Stimulated activated CD4-positive, alpha-beta T cell treated with anti-CD3 and anti-CD28 coated beads, Interleukin-1b, Interleukin-23, amount 100 ng/mL, for 24 hours (primary cell): ENCODE data around the gene BBS12.

Source experiments
- DNase-seq, 4 experiments: peaks; one replicate each; pipeline ENCODE4 v3.0.0-alpha.2; 2020; ENCODE audit warnings: low read depth in 4 of 4, low spot score in 1 of 4

BBS12 gene

DNA sequence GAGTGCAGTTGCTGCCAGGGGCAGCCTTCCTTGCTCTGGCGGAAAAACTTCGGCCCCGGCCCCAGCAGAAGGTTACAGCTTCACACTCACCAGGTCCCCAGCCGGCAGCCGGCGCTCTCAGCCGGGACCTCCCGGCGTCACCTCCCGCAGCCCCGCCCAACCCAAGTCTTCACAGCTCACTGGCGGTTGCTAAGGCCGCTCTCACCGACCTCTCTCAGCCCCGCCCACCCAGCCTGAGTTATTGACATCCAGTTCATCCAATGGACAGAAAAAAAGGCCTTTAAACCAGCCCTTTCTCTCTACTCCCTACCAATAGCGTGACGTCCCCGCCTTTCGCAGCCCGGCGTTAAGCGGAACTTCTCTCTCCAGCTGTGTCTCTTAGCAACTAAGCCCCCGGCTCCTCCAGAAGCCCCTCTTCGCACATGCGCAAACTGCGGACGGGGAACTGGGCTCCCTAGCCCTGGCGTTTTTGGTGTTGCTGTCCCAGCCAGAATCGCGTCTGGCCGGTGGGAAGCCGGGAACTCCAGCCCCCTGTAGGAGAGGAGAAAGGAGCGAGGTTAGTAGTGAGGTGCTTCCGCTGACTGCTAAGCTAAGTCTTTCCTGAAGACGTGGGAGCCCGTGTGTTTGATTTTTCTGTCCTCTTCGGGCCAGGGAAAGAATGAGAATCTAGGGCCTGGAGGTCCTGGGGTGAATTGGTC, at the start of gene BBS12:
Gene BBS12, plus strand, starts transcription at position 376 of the 698 bp plus-strand sequence. CDS start 9,189 bp downstream, outside the sequence.
- peak; percentile 96 to 99 (median 98) for DNase-seq

DNA sequence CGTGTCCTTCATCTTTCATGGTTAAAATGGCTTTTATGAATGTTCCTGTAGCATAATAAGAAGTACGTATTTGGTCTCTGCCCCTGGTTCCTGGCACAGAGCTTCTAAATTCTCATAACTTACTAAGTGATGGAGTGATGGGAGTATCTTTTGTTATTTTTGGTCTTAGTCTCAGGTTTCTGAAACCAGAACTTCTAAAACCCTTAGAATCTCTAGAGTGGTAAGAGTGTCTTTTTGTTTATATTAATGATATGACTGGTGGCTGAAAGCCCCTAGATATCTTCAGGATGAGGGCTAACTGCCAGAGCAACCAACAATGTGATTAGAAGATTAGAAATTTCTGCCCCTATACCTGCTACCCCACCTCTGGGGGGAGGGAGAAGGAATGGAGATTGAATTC, 45.8 kb upstream of the BBS12 start:
- DNase-seq = no peak

DNA sequence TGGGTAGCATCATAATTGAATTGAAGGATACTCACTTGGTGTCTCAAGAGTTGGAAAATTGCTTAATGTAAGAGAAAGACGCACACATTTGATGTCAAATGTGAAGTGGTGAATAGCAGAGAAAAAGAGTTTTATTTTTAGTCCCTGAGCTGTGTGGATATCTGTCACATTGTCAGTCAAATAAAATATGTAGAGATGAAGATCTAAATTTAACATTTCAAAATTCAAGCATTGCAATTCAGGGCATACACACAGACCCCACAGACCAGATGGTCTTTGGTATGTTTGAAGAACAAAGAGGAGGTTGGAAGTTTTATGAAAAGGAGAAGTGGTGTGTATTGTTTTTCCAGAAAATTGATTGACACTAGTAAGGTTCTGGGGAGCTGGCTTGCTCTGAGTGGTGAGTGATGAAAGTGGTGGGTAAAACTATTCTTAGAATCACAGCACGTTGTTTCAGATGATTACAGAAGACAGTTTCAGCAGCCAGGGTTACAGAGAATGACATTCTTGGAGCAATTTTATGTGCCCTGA, 44.9 kb upstream of the BBS12 start:
- DNase-seq = no peak

DNA sequence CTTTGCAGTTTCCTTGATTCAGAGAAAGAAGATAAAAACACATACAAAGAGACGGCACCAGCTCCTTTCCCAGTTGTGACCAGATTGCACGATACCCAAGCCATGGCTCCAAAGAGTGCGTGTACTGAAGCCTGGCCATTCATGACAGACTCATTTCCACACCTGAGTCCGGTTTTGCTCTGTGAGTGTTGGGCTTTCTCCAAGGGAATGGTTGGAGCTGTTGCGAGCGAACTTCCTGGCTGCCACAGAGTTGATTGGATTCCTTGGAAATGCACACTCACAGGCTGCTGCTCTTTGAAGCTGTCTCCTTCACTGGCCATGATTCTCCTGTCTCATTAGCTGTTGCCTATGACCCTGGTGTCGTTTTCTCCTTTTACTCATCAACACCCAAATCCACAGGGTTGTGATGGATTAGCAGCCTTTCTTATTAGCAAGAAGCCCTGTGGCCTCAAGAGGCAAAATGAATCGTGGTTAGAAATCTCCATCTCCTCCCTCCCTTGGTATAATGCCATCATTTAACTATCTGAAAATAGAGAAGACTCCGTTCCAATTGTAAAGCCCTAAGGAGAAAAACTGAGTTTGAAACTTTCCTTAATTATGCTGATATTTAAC, 43.9 kb upstream of the BBS12 start:
- no peak for DNase-seq

DNA sequence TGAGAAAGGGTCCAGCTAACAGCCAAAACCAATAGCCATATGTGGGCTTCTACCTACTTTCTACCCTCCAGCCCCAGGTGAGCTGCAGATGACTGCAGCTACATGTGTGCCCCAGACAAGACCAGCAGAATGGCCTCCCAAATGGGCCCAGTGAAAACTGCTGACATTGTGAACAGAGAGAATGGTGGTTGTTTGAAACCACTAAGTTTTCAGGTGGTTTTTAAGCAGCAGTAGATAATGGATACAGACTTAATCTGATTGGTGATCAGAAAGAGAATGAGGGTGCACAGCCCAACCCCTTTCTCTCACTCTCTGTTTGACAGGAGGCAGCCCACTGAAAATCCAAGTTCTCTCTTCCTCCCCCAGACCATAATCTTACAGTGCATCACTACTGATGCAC, 42.5 kb upstream of the BBS12 start:
- DNase-seq = no peak

DNA sequence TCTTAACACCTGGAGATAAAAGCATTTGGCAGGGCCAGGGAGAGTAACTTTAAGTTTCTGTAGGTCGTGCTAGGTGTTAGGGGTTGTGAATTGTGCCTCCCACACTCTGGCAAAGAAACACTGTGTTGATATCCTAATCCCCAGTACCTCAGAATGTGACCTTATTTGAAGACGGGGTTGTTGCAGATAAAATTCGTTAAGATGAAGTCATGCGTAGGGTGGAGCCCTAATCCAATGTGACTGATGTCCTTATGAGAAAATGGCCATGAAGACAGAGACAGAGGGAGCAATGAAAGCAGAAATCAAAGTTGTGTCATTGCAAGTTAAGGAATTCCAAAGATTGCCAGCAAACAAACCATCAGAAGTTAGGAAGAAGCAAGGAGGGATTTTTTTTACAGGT, 40.5 kb upstream of the BBS12 start:
- no peak for DNase-seq

DNA sequence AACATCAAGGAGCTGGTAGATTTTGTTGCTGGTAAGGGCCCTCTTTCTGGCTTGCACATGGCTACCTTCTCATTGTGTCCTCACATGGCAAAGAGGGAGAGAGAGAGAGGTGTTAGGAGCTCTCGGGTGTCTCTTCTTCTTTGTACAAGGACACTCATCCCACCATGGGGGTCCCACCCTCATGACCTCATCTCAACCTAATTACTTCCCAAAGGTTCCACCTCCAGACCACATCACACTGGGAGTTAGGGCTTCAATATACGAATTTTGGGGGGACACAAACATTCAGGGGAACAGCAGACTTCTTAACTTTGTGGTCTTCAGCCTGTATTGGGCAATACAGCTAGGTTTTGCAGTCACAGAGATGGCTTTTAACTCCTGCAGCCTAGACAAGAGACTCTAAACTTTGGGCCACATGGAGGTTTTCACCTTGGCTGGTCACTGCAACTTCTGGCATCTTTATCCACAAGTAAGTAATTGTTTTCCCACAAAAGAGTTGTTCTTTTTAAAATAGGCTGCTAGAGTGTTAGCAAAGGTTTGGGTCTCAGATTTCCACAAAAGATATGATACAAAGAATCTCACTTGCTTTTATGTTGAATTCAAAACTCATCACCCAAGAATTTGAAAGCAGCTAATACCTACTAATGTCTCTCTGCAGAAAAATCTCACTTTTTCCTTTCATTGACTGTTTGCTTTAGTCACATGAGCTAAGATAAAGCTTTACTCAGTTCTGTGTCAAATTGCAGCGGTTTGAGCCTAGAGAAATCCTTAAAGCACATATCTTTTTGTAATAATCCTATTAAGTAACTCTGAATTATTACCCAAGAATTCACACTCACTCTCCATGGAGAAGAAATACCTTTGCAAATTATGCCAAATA, 39.6 kb upstream of the BBS12 start:
- DNase-seq = no peak

DNA sequence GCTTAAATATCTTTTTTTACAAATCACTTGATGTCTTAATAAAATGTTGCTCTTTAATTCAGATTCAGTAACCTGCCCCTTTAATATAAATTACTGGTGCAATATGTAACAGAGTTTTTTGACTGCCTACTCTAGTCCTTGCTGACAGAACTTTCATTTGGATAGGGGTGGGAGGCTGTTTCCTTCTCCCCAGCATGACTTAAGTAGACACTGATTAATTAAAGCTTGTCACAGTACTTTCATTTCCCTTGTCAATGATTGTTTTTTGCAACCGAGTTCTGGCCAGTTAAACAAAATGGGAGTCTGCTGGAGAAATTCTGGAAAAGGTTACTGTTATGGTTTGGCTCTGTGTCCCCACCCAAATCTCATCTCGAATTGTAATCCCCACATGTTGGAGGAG, 37.3 kb upstream of the BBS12 start:
- no peak for DNase-seq

DNA sequence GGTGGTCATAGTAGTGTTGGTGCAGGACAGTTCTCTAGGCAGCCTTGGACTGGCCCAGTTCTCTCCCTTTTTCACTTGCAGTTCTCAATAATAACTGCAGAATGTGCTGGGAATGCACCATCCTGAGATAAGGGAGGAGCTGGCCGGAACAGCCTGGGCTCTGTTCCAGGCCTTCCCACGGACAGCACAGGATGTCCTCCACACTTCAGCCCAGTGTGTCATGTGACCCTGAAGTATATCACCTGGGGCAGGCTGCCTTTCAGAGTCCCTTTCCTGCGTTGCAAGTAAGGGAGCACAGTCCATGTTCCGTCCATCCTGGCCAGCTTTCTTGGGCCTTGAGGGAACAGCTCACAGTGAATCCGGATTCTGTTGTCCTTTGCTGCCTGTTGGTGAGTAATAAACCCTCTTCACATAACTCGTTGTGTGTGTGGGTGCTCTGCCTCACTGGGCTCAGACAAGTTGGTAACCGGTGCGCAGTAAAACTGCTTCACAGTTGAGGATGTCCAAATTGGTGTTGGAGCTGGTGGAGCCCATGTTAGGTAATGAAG, 32.3 kb upstream of the BBS12 start:
- no peak for DNase-seq

DNA sequence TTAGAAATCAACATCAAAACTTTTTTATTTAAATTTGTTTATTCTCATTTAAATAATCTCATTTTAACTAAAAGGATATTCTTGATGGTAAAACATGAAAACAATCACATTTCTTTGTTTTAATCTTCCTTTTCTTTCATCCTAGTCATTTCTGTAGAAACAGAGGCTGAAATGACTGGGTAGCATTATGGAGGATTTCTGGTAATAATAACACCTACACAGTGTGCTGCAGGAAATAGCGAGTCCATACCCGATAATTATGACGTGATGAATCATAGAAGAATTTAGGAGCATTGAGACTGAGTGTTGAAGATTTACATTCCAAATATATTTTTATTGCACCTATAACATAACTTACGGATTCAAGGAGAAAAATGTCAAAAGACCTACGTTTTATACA, 31.4 kb upstream of the BBS12 start:
- no peak for DNase-seq

DNA sequence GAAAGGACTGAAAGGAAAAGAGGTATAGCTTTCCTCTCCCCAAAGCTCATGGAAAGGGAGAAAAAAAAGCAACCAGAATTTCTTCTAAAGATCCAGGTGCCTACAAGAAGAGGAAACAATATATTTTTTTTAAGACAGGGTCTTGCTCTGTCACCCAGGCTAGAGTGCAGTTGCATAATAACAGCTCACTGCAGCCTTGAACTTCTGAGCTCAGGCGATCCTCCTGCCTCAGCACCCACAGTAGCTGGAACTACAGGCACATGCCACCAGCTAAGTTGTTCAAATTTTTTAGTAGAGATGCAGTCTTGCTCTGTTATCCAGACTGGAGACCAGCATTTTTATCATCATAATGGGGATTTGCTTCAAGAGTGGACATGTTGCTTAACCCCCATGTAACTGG, 30.5 kb upstream of the BBS12 start:
- DNase-seq = no peak

DNA sequence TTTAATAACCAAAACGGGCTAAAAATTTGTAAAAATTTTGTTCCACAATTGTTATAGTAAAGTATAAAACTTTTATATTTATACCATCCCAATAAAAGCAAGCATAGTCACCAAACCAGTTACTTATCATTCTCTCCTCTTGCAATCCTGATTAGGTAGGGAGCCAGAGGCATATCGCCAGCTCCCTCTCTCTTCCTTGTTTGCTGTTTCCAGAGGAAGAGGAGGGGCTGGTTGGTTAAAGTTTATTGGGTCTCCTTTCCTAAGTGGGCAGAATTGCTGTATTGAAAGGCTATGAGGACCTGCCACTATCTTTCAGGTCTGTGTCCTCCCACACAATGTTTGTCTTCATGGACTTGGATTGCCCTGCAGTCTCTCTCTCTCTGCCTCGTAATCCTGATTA, 29.6 kb upstream of the BBS12 start:
- no peak for DNase-seq

DNA sequence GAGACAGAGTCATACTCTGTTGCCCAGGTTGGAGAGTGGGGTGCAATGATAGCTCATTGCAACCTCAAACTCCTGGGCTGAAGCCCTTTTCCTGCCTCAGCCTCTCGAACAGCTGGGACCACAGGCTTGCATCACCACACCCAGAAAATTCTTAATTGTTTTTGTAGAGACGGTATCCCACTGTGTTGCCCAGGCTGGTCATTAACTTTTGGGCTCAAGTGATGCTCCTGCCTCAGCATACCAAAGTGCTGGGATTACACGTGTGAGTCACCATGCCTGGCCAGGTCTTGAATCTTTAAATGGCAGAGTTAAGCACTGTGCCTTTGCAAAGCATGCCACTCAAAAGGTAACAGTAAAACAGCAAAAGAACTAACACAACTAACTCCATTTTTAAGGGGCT, 28.6 kb upstream of the BBS12 start:
- DNase-seq = no peak

DNA sequence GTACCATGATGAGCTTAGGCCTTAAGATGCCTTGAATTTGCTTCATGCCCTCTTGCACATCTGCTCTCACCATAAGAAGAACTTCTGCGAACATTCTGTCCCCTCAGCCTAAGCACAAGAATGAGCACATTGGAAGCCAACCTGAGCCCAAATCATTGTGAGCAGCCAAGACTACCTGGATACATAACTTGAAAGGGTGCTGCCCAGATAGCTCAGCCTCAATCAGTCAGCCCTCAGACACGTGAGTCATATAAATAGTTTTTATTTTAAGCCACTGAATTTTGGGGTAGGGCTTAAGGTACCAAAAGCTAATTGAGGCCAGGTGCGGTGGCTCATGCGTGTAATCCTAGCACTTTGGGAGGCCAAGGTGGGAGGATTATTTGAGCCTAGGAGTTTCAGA, 27.5 kb upstream of the BBS12 start:
- DNase-seq = no peak

DNA sequence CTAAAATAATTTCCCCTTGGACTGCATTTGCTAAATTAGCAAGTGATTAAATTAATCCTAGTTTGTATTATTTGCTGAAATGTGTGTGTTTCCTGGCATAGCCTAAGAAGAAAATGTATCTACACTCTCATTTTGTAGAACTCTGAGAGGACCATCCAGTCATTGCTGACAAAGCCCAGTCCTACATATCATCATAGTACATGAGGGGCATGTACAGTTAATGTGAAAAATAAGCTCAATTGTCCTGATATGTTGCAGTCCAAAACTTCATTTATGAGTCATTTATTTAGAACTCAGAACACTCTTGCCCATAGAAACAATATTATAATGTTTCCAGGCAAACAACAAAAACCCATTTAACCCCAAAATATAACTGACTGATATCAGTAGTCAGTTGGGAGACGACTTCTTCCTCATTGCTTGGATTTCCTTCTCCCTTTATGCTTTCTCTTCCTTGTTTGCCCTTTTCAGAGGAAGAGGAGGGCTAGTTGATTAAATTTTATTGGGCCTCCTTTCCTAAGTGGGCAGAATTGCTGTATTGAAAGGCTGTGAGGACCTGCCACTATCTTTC, 26.9 kb upstream of the BBS12 start:
- DNase-seq = no peak

DNA sequence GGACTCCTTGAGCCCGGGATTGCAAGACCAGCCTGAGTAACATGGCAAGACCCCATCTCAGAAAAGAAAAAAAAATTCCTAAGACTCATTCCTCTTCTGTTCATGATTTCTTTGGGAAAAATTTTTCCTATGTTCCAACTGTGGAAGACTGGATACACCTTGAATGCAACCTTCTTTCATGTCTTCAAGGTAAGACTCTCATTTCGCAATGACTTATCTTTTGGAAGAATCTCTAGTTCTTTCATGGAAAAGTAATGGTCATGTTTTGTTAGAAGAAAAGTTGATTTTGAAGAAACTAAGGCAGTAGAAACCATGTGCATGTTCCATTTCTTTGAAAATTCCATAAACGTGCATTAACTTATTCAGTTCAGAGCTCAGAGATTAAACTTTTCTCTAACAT, 26.0 kb upstream of the BBS12 start:
- no peak for DNase-seq

DNA sequence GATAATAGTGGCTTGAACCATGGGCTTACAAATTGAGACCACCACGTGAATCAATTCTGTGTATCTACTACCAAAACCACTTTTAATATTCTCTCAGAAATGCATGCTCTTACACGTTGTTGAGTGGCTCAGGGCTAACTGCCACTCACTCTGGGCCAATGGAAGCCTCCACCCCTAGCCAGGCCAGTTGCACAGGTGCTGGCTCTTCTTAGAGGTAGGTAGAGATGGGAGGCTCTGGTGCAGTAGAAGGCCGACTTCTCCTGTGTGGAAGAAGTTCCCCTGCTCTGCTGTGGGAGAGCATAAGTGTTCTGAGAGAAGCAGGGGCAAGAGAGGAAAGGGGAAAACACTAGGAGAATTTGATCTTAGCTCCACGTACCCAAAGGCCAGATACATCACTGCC, 25.0 kb upstream of the BBS12 start:
- DNase-seq = no peak

DNA sequence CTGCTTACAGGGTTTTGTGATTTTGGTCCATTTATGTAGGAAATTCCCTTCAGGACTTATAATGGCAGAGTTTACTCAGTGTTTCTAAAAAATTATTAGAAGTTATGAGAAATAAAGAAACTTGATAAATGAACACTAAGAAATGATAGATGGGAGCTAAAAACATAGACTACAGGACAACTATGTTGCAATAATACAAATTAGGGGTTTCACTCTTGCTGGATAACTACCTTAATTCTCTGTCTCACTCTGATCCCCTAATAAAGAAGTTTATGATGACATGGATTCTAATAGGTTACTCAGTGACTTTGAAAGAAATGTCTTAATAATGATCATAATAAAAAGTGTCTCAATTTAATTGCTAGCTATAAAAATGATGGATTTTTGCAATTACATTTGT, 23.3 kb upstream of the BBS12 start:
- no peak for DNase-seq

DNA sequence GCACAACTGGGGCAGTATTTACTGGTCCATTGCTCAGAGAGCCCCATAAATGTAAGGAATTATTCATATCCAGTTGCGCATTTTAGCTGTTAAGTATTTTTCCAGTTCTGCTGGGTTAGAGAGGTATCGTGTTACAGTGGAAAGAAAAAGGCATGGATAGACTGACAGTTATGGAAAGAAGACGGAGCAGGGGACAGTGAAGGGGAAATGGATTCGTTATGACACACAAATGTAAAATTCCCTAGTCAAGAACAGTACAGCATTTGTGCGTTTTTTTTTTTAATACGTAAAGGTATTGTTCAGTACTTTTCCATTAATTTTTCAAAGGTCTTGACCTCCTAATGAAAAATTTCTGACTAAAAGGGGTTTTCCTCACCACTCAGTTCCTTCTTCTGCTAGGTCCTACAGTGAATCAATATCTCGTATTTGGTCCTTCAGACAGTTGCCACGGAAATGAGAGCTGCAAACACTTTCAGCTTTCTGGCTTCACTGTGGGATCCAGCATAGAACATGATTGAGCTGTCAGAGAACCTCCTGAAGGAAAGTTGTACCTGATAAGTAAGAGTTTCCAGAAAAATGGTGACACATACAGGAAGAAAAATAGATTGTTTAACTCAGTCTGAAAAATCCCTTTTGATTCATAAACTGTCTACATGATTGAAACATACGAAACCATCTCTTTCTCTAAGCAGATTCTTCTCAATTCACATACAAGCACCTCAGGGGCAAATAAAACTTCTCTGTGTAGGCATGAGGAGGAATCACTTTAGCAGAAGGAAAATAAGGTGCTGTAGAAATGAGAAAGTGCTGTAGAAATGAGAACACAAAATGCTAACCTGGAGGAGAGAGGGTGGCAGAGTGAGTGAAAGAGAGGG, 21.8 kb upstream of the BBS12 start:
- DNase-seq = no peak

DNA sequence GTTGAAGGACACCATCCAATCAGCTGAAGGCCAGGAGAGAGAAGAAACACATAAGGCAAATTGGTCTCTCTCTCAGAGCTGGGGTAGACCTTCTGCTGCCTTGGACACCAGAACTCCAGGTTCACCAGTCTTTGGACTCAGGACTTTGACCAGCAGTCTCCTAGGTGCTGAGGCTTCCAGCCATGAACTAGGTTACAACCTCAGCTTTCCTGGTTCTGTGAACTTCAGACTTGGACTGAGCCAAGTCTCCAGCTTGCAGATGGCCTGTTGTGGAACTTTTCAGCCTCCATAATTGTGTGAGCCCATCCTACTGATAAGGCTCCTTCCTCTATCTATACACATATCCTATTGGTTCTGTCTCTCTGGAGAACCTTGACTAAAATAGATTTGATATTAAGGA, 20.6 kb upstream of the BBS12 start:
- no peak for DNase-seq
